DMS53 treated with DMSO at 0.1 percent for 48 hours (cell line): ENCODE measurements around the gene DNAAF5.

ENCODE experiments used
- DNase-seq: peaks from one replicate; lab custom pipeline; 2025; ENCODE audit not compliant: unreplicated experiment; lab: John Stamatoyannopoulos, UW

The DNAAF5 gene

DNA sequence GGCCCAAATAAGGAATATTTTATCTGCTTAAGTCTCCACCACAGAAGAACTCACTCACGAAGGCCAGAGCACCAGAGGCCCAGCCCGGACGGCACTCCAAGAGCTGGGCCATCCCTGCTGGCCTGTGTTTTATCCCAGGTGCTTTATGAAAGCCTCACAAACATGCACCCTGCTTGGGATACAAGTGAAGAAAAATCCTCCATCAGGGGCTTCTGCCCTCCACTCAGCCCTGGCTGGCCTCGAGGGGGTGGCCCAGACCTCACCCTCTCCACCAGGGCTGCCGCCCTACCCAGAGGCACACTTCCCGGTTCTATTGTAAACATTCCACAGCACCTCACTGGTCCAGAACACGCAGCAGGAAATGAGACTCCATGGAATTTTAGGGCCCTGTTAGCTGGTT is 19.8 kb upstream of the DNAAF5 start:
- no peak for DNase-seq

- no peak for DNase-seq
Measured at GRCh38 chr7:707296-708000, 19.1 kb upstream of the DNAAF5 start.

DNA sequence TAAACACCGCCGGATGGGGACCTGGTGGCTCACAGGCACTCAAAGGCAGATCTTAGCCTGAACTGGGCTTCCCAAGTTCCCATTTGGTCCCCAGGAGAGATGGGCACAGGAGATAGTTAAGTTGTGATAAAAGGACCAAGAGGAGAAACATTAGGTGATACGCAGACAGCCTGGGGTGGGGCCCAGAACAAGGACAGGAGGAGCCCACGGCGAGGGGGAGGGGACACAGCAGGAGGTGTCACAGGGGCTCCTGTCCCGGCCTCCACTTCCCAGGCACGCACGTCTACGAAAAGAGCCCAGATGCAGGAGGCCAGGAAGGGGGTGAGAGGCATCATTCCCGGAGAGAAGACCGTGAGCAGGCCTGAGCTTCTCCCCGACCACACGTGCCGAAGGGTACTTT is 16.3 kb upstream of the DNAAF5 start:
- no peak for DNase-seq

GRCh38 chr7:711093-711921 is 15.2 kb upstream of the DNAAF5 start:
- no peak for DNase-seq

GRCh38 chr7:711922-712380 is 14.5 kb upstream of the DNAAF5 start:
- DNase-seq = no peak

GRCh38 chr7:712381-713138 is 13.9 kb upstream of the DNAAF5 start:
- DNase-seq = no peak

DNA sequence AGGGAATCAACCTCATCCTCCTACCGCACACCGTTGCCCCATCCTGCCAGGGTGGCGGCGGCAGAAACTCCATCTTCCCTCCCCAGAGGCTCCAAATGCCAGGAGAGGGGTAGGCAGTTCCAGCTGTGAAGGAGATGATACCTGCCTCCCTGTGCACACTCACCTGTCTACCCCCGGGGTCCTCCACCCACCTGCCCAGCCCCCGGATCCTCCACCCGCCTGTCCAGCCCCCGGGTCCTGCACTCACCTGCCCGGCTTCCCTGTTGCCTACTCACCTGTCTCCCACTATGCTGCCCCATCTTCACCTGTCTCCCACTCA is 13.4 kb upstream of the DNAAF5 start:
- no peak for DNase-seq

GRCh38 chr7:713488-714230 is 12.8 kb upstream of the DNAAF5 start:
- no peak for DNase-seq

GRCh38 chr7:714251-714671 is 12.2 kb upstream of the DNAAF5 start:
- DNase-seq = no peak

DNA sequence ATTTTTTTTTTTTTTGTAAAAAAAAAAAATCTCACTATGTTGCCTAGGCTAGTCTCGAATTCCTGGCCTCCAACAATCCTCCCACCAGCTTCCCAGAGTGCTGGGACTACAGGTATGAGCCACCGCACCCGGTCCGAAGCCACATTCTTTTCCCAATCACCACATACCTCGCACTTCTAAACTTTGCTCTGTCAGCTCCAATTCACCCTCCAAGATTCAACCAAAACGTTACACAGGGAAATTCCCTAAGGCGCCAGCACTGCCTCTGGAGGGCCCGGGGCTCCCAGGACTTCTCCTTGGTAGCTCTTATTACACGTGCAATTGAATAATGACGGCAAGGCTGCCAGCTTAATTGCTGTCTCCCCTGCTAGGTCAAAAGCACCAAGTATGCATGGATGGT is 10.3 kb upstream of the DNAAF5 start:
- DNase-seq = no peak

- no peak for DNase-seq
Measured at GRCh38 chr7:716636-717035, 9.9 kb upstream of the DNAAF5 start.

DNA sequence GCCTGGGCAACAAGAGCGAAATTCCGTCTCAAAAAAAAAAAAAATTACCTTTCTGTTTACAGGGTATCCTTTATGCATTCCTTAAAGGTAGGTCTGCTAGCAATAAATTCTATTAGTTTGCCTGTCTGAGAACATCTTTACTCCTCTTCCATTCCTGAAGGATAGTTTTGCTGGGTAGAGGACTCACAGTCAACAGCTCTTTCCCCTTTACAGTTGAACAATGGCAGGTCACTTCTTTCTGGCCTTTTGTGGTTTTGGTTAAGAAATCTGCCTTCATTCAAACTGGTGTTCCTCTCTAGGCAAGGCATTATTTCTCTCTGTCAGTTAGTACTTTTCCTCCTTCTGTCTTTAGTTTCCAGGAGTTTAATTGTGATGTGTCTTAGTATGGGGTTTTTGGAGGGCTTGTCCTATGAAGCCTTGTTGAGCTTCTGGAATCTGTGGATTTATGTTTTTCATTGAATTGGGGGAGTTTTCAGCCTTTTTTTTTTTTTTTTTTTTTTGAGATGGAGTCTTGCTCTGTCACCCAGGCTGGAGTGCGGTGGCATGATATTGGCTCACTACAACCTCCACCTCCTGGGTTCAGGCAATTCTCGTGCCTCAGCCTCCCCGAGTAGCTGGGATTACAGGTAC is 4.8 kb upstream of the DNAAF5 start:
- no peak for DNase-seq

DNA sequence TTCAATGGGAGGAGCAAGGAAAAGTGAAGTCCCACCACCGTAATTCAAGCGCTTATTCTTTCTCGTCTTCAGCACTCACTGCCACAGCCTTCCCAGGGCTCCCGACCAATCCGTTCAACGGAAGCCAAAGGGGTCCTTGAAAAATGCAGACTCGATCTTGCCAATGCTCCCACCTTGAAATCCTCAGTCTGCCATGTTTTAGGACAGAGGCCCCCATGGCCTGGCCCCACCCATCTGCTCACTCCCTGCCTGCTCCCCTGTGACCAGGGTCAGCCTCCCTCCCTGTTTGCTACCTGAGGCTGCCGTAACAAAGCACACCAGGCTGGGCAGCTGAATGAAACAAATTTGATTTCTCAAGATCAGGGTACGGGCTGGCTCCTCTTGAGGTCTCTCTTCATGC is 3.0 kb upstream of the DNAAF5 start:
- no peak for DNase-seq

DNA sequence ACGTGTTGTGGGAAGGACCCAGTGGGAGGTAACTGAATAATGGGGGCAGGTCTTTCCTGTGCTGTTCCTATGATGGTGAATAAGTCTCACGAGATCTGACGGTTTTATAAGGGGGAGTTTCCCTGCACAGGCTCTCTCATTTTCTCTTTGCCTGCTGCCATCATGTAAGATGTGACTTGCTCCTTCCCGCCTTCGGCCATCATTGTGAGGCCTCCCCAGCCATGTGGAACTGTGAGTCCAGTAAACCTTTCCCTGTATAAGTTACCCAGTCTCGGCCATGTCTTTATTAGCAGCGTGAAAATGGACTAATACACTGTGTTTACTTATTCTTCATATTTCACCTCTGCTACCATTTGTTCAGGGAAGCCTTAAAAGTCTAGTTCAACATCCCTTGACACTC is 2.2 kb upstream of the DNAAF5 start:
- DNase-seq = no peak

DNA sequence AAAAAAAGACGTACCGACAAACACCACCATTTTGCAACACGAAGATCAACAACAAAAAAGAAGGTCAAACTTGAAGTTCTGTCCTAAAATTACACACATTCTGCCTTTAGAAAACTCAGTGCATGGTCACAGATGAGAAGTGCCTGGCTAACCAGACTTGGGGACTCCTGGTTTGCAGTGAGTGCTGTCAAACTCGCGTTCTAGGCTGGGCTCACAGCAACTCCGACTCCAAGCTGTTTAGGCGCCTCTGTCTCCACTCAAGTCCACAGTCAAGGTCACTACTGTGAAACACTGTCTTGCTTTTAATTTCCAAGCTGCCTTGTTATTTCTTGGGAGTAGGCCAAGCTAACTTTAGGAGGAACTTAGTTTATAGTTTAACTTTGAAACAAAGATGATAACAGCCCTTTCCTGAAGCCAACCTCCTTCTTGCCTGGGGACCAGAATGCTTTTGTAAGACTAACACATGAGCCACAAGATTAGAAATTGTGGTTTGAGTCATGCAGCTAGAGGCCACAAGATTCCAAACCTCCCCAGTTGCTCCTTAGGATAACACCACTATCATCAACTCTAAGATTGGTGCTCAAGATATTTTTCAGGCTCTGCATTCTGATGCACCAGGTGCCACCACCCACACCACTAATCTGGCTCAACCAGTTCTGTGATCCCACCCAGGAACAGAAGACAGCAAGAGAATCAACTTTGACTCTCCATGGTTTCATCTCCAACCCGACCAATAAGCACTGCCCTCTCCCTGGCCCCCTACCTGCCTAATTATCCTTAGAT is 1.1 kb upstream of the DNAAF5 start:
- DNase-seq = no peak

DNA sequence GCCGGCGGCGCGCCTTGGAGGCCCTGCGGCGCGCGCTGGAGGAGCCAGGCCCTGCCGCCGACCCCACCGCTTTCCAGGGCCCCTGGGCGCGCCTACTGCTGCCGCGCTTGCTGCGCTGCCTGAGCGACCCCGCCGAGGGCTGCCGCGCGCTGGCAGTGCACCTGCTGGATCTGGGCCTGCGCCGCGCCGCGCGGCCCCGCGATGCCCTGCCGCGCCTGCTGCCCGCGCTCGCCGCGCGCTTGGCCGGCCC is 280 bp downstream of the DNAAF5 start:
- DNase-seq = no peak

DNA sequence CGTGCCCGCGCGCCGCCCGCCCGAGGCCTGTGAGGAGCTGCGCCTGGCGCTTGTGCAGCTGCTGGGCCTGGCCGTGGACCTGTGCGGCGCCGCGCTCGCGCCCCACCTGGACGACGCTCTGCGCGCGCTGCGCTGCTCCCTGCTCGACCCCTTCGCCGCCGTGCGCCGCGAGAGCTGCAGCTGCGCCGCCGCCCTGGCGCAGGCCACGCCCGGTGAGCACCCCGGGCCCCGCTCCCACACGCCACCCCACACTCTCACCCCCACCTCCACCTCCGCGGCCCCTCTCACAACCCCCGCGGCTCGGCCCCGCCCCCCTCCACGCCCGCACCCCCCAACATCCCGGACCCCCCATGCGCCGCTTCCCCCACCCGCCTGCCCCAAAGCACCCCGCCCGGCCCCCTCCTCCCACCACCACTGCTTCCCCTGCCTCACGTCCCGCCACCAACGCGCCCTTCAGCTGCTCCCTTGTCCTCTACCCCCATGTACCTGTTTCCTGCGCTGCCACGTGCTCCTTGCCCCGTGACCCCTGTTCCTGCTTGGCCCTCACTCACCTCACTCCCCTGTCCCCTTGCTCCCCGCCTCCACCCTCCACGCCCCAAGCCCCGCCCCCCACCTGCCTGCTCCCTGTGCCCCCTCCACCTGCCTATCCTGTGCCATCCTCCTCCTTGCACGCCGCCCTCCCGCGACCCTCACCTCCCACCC is 756 bp downstream of the DNAAF5 start, which contains the start of gene PRKAR1B:
TSS of gene PRKAR1B (minus strand) at position 178 of the 702 bp plus-strand sequence. CDS start 15,776 bp downstream, outside the sequence.
- DNase-seq = no peak

- DNase-seq = no peak
Measured at GRCh38 chr7:727806-728460, 1.4 kb downstream of the DNAAF5 start.

DNA sequence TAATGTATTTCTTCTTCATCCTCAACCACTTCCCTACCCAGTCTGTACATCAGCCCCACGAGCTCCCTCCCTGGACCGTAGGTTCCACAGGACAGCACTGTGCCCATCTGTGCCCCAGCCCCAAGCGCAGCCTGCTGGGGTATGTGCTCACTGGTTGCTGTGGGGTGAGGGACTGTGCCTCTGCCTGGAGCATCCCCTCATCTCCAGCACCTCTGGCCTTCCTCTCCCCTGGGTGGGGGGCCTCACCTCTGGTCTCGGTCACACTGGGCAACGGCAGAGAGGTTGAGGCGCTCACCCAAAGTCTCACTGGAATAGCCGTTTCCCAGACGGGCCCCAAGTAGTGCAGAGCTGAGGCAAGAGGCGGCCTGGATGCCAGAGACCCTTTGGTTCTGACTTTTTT is 2.1 kb downstream of the DNAAF5 start:
- DNase-seq = no peak
